Sigmoid colon (tissue), 7 donors: ENCODE results near the gene NR3C2. TPM values are rescaled to one million over a fixed set of nuclear protein-coding genes. Genes with fewer than 3 reads are reported as not detected.
A peak's percentile ranks its signal among the peaks of the same experiment; 100 is the strongest.

ENCODE experiments used
- DNase-seq: peaks from one replicate; pipeline ENCODE4 v3.0.0-alpha.2; 2019
- H3K27ac ChIP-seq, 4 donors: fragments of 200-600 bp; sonication (generic); one replicate each; pipeline ENCODE4 v1.5.1; 2016 to 2019; ENCODE audit warnings: mild to moderate bottlenecking in 1 of 4
- H3K27me3 ChIP-seq, 3 donors: fragments of 200-600 bp; sonication (generic); one replicate each; pipeline ENCODE4 v1.5.1; 2019; ENCODE audit warnings: mild to moderate bottlenecking in 1 of 3
- H3K36me3 ChIP-seq, 4 donors: fragments of 200-600 bp; sonication (generic); one replicate each; pipeline ENCODE4 v1.5.1; 2016 to 2019
- H3K4me1 ChIP-seq, 4 donors: fragments of 200-600 bp; sonication (generic); one replicate each; pipeline ENCODE4 v1.5.1; 2017 to 2019
- H3K4me3 ChIP-seq, 4 donors: fragments of 200-600 bp; sonication (generic); one replicate each; pipeline ENCODE4 v1.5.1; 2017 to 2019; ENCODE audit warnings: mild to moderate bottlenecking in 2 of 4, moderate library complexity in 1 of 4
- H3K9me3 ChIP-seq, 4 donors: fragments of 200-600 bp in 3 of 4; sonication (generic) in 3 of 4; one replicate each; pipeline versions ENCODE4 v1.5.1 to v1.6.1; 2013 to 2019
- EP300 ChIP-seq, 4 donors: sonication (generic); formaldehyde crosslinking; IDR thresholded peaks; one replicate each; pipeline ENCODE4 v1.6.1; 2017; ENCODE audit warnings: antibody characterized with exemption in 4 of 4
- POLR2A ChIP-seq, 2 donors: fragments of 450-650 bp; IDR thresholded peaks; one replicate each; pipeline ENCODE4 v1.6.1; 2016; ENCODE audit warnings: antibody characterized with exemption in 2 of 2, mild to moderate bottlenecking in 2 of 2, moderate library complexity in 2 of 2
- POLR2AphosphoS5 ChIP-seq, 4 donors: sonication (generic); formaldehyde crosslinking; IDR thresholded peaks; one replicate each; pipeline ENCODE4 v1.6.1; 2017; ENCODE audit warnings: antibody characterized with exemption in 4 of 4
- WGBS, 2 donors: extraction: QIAGEN DNeasy Blood & Tissue Kit; methylation state at CpG; one replicate each; pipeline ENCODE4 v1.1.7; 2013; 5-methylcytosine and 5-hydroxymethylcytosine counted together
- intact Hi-C: fragments of 100-400 bp; cut with DNase I; formaldehyde crosslinking; loops from one replicate; pipeline ENCODE4 v1.15.1; 2023
- polyA plus RNA-seq, 3 donors: library from polyadenylated mRNA; stranded (reverse); fragments of 200-250 nt; gene quantifications; one replicate each; pipeline ENCODE4 v1.2.3, GENCODE V29; 2013
- total RNA-seq, 4 donors: library from RNA; depleted of rRNA; stranded (reverse); fragments of >200 nt; gene quantifications; one replicate each; pipeline ENCODE4 v1.1.0, GENCODE V29; 2016
- TF ChIP-seq, protein P1 (sequence below), 4 experiments: fragments of 450-650 bp in 3 of 4; fragments of 200-600 bp in 1 of 4; IDR thresholded peaks; one replicate each; pipeline ENCODE4 v1.5.1; 2016 to 2019; ENCODE audit warnings: antibody characterized with exemption in 4 of 4, mild to moderate bottlenecking in 3 of 4, moderate library complexity in 2 of 4
- donor health status: healthy with polysubstance abuse.
- donor health status: Bipolar disorder and iron deficiency.
- donor health status: healthy.

NR3C2 gene
- total and polyA plus RNA-seq, 7 donors: 15.6 to 34.9 (median 23.4) TPM

- TF ChIP-seq POLR2A (IDR thresholded peaks at IDR 0.05) (no peak), POLR2AphosphoS5 (IDR thresholded peaks at IDR 0.05) (no peak)
- TF ChIP-seq, protein P1, sequence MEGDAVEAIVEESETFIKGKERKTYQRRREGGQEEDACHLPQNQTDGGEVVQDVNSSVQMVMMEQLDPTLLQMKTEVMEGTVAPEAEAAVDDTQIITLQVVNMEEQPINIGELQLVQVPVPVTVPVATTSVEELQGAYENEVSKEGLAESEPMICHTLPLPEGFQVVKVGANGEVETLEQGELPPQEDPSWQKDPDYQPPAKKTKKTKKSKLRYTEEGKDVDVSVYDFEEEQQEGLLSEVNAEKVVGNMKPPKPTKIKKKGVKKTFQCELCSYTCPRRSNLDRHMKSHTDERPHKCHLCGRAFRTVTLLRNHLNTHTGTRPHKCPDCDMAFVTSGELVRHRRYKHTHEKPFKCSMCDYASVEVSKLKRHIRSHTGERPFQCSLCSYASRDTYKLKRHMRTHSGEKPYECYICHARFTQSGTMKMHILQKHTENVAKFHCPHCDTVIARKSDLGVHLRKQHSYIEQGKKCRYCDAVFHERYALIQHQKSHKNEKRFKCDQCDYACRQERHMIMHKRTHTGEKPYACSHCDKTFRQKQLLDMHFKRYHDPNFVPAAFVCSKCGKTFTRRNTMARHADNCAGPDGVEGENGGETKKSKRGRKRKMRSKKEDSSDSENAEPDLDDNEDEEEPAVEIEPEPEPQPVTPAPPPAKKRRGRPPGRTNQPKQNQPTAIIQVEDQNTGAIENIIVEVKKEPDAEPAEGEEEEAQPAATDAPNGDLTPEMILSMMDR (IDR thresholded peaks at IDR 0.05): no peak
- WGBS, 2 donors: 48 to 52% methylated on average over 1 of the region's 1 CpG
- Histone ChIP-seq H3K4me3 (no peak overlapping the region), H3K27me3 (no peaks in the 10 kb centered on the region), H3K4me1 (peaks cover 0 to 16% (median 3%) of the 10 kb centered on the region in 4 donors), H3K36me3 (no peaks in the 10 kb centered on the region), H3K27ac (no peak overlapping the region), H3K9me3 (no peaks in the 10 kb centered on the region)
- no peak for DNase-seq
- intact Hi-C loops: no loop called here
Observed at GRCh38 chr4:148364525-148364924, 77.7 kb downstream of the NR3C2 start.

- Histone ChIP-seq H3K27me3 (no peaks in the 10 kb centered on the region), H3K4me3 (no peak overlapping the region), H3K36me3 (no peaks in the 10 kb centered on the region), H3K4me1 (peaks cover 0 to 26% (median 8%) of the 10 kb centered on the region in 4 donors), H3K9me3 (no peaks in the 10 kb centered on the region), H3K27ac (no peak overlapping the region)
- intact Hi-C loops: no loop called here
- DNase-seq: no peak
- WGBS, 2 donors: 31 to 57% methylated on average over 1 of the region's 1 CpG
- TF ChIP-seq POLR2A (IDR thresholded peaks at IDR 0.05) (no peak), POLR2AphosphoS5 (IDR thresholded peaks at IDR 0.05) (no peak), EP300 (IDR thresholded peaks at IDR 0.05) (no peak)
- TF ChIP-seq, protein P1 (IDR thresholded peaks at IDR 0.05): no peak
Observed at GRCh38 chr4:148359769-148360168, 82.4 kb downstream of the NR3C2 start.

GRCh38 chr4:148355442-148356123 is 86.6 kb downstream of the NR3C2 start:
- Histone ChIP-seq H3K4me3 (no peak overlapping the region), H3K36me3 (no peaks in the 10 kb centered on the region), H3K27me3 (no peaks in the 10 kb centered on the region), H3K4me1 (peaks cover 0 to 26% (median 8%) of the 10 kb centered on the region in 4 donors), H3K9me3 (no peaks in the 10 kb centered on the region), H3K27ac (peak overlapping the region in 1 of 4 donors; percentile 13)
- WGBS, 2 donors: 33 to 59% methylated on average over 4 of the region's 4 CpGs
- intact Hi-C loops: no loop called here
- TF ChIP-seq, protein P1 (IDR thresholded peaks at IDR 0.05): no peak
- no peak for TF ChIP-seq POLR2AphosphoS5 (IDR thresholded peaks at IDR 0.05)
- DNase-seq: no peak

DNA sequence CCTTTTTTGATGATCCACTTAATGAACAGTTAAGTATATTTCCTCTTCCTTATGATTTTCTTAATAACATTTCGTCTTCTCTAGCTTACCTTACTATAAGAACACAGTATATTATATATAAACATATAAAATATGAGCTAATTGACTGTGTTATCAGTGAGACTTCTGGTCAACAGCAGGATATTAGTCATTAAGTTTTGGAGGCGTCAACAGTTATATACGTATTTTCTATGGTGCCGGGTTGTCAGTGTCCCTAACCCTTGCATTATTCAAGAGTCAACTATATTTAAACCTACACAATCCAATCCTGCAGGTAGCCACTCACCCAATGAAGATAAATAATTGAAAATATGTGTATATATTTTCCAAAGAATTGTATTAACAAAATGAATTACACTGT is 88.0 kb downstream of the NR3C2 start:
- TF ChIP-seq POLR2A (IDR thresholded peaks at IDR 0.05) (no peak), EP300 (IDR thresholded peaks at IDR 0.05) (no peak), POLR2AphosphoS5 (IDR thresholded peaks at IDR 0.05) (no peak)
- TF ChIP-seq, protein P1 (IDR thresholded peaks at IDR 0.05): no peak
- Histone ChIP-seq H3K27me3 (no peaks in the 10 kb centered on the region), H3K9me3 (no peaks in the 10 kb centered on the region), H3K4me3 (no peak overlapping the region), H3K4me1 (peaks cover 0 to 18% (median 8%) of the 10 kb centered on the region in 4 donors), H3K27ac (no peak overlapping the region), H3K36me3 (no peaks in the 10 kb centered on the region)
- no peak for DNase-seq
- intact Hi-C loops: no loop called here
- WGBS, 2 donors: 94 to 95% methylated on average over 4 of the region's 4 CpGs

- peaks cover 0 to 18% (median 8%) of the 10 kb centered on the region in 4 donors for H3K4me1 ChIP-seq
- no peaks in the 10 kb centered on the region for H3K36me3 ChIP-seq
- H3K27me3 ChIP-seq: no peaks in the 10 kb centered on the region
- H3K27ac ChIP-seq: no peak overlapping the region
- DNase-seq: no peak
- H3K4me3 ChIP-seq: no peak overlapping the region
- TF ChIP-seq POLR2AphosphoS5 (IDR thresholded peaks at IDR 0.05): no peak
- TF ChIP-seq, protein P1 (IDR thresholded peaks at IDR 0.05): no peak
- no peak for TF ChIP-seq EP300 (IDR thresholded peaks at IDR 0.05)
- TF ChIP-seq POLR2A (IDR thresholded peaks at IDR 0.05): no peak
- intact Hi-C loops: no loop called here
- no peaks in the 10 kb centered on the region for H3K9me3 ChIP-seq
Observed at GRCh38 chr4:148353571-148353970, 88.6 kb downstream of the NR3C2 start.
